Liver (tissue), 3 donors: Measurements from ENCODE around the gene EIF1AD.

ENCODE experiments used
- EGR1 ChIP-seq, 2 donors: IDR thresholded peaks; 2 replicates each; pipeline ENCODE4 v1.6.1; 2016 to 2018; ENCODE audit warnings: antibody characterized with exemption in 2 of 2, low read depth in 2 of 2
- JUND ChIP-seq, 2 donors: IDR thresholded peaks; 2 replicates each; pipeline ENCODE4 v1.6.1; 2016; ENCODE audit warnings: antibody characterized with exemption in 2 of 2
- RXRA ChIP-seq, 2 donors: IDR thresholded peaks; 2 replicates each; pipeline ENCODE4 v1.6.1; 2017 to 2018; ENCODE audit warnings: antibody characterized with exemption in 2 of 2, mild to moderate bottlenecking in 1 of 2
- TF ChIP-seq, protein P1 (sequence below): fragments of 150-350 bp; IDR thresholded peaks from 2 replicates; pipeline ENCODE4 v1.5.1; 2017; ENCODE audit warnings: improper control_type of control experiment, low read depth, low read length; ENCODE audit not compliant: missing input control
- TF ChIP-seq, protein P2 (sequence below): IDR thresholded peaks from 2 replicates; pipeline ENCODE4 v1.6.1; 2016; ENCODE audit warnings: antibody characterized with exemption, mild to moderate bottlenecking
- TF ChIP-seq, protein P3 (sequence below): IDR thresholded peaks from 2 replicates; pipeline ENCODE4 v1.6.1; 2016; ENCODE audit warnings: antibody characterized with exemption
- donor health status: healthy.
- donor health status: healthy.

DNA sequence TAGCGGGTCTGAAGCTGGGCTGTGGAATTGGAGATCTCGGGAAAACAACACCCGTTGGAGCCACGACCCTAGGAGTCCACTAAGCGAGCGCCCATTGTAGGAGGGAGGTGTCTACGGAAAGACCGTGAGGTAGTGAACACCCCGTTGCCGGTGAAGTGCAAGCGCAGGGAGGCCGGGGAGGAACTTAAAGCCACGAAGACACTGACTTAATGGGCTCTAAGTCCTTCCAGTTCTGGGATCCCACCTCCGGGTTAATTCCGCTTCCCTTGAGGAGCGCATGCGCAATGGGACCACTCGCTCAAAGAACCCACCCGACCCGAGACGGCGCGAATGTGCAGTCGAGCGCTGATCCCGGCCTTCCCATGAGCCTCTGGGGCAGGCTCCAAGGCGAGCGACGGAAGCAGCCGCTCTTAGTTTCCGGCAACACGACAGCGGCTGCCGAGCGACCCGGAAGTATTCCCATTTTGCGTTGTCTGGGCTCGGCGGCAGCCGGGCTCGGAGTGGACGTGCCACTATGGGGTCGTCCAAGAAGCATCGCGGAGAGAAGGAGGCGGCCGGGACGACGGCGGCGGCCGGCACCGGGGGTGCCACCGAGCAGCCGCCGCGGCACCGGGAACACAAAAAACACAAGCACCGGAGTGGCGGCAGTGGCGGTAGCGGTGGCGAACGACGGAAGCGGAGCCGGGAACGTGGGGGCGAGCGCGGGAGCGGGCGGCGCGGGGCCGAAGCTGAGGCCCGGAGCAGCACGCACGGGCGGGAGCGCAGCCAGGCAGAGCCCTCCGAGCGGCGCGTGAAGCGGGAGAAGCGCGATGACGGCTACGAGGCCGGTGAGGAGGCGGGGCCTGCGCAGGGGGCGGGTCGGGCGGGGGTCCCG, 40.5 kb downstream of the EIF1AD start, which contains the start of gene SART1:
- TF ChIP-seq, protein P1, sequence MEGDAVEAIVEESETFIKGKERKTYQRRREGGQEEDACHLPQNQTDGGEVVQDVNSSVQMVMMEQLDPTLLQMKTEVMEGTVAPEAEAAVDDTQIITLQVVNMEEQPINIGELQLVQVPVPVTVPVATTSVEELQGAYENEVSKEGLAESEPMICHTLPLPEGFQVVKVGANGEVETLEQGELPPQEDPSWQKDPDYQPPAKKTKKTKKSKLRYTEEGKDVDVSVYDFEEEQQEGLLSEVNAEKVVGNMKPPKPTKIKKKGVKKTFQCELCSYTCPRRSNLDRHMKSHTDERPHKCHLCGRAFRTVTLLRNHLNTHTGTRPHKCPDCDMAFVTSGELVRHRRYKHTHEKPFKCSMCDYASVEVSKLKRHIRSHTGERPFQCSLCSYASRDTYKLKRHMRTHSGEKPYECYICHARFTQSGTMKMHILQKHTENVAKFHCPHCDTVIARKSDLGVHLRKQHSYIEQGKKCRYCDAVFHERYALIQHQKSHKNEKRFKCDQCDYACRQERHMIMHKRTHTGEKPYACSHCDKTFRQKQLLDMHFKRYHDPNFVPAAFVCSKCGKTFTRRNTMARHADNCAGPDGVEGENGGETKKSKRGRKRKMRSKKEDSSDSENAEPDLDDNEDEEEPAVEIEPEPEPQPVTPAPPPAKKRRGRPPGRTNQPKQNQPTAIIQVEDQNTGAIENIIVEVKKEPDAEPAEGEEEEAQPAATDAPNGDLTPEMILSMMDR: no peak
- TF ChIP-seq RXRA (IDR thresholded peaks at IDR 0.05) (peak; percentile 86 to 89), JUND (IDR thresholded peaks at IDR 0.05) (no peak), EGR1 (IDR thresholded peaks at IDR 0.05; ENCODE audit: low read depth in 2 of 2) (peak in 1 of 2 donors; percentile 73)
- TF ChIP-seq, protein P2, sequence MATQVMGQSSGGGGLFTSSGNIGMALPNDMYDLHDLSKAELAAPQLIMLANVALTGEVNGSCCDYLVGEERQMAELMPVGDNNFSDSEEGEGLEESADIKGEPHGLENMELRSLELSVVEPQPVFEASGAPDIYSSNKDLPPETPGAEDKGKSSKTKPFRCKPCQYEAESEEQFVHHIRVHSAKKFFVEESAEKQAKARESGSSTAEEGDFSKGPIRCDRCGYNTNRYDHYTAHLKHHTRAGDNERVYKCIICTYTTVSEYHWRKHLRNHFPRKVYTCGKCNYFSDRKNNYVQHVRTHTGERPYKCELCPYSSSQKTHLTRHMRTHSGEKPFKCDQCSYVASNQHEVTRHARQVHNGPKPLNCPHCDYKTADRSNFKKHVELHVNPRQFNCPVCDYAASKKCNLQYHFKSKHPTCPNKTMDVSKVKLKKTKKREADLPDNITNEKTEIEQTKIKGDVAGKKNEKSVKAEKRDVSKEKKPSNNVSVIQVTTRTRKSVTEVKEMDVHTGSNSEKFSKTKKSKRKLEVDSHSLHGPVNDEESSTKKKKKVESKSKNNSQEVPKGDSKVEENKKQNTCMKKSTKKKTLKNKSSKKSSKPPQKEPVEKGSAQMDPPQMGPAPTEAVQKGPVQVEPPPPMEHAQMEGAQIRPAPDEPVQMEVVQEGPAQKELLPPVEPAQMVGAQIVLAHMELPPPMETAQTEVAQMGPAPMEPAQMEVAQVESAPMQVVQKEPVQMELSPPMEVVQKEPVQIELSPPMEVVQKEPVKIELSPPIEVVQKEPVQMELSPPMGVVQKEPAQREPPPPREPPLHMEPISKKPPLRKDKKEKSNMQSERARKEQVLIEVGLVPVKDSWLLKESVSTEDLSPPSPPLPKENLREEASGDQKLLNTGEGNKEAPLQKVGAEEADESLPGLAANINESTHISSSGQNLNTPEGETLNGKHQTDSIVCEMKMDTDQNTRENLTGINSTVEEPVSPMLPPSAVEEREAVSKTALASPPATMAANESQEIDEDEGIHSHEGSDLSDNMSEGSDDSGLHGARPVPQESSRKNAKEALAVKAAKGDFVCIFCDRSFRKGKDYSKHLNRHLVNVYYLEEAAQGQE: peak; percentile 39
- TF ChIP-seq, protein P3, sequence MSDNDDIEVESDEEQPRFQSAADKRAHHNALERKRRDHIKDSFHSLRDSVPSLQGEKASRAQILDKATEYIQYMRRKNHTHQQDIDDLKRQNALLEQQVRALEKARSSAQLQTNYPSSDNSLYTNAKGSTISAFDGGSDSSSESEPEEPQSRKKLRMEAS: no peak
